H1 (cell line): ENCODE data around the gene ABHD11. TPM values are rescaled to one million over a fixed set of nuclear protein-coding genes. Genes with fewer than 3 reads are reported as not detected.
A peak's percentile ranks its signal among the peaks of the same experiment; 100 is the strongest.

Experiments
- CTCF ChIA-PET: fragments of 300-600 bp; sonication (Branson Sonifier 250); formaldehyde crosslinking; loops from one replicate; lab custom pipeline; 2021; ENCODE audit not compliant: partially characterized antibody; lab: Charles Lee
- POLR2A ChIA-PET: fragments of 300-600 bp; sonication (Branson Sonifier 250); formaldehyde crosslinking; loops from one replicate; lab custom pipeline; 2021; ENCODE audit warnings: inconsistent platforms; ENCODE audit not compliant: partially characterized antibody; lab: Charles Lee
- DNase-seq, 2 experiments: peaks; one replicate each; pipeline versions ENCODE4 v3.0.0 to v3.0.0-alpha.2; 2010 to 2022; ENCODE audit warnings: low spot score in 2 of 2, low read depth in 1 of 2, mixed read lengths in 1 of 2
- FAIRE-seq: peaks from 2 replicates; lab custom pipeline; 2011; peaks lifted over from hg19 to GRCh38; lab: Jason Lieb, UNC
- H2AFZ ChIP-seq: 2 replicates; pipeline ENCODE4 v1.8.1; 2012; ENCODE audit warnings: low read length, inconsistent platforms
- H2AK5ac ChIP-seq: 2 replicates; pipeline ENCODE4 v1.6.1; 2013; ENCODE audit warnings: low read depth, low read length
- H2BK120ac ChIP-seq: replicated peaks from 2 replicates; pipeline ENCODE3; 2013; ENCODE audit warnings: low read depth, low read length, inconsistent platforms
- H2BK12ac ChIP-seq: 2 replicates; pipeline ENCODE4 v1.6.1; 2013; ENCODE audit warnings: low read depth, low read length
- H2BK15ac ChIP-seq: 2 replicates; pipeline ENCODE4 v1.6.1; 2013; ENCODE audit warnings: low read length
- H2BK20ac ChIP-seq: 2 replicates; pipeline ENCODE4 v1.6.1; 2013; ENCODE audit warnings: low read length
- H2BK5ac ChIP-seq: 2 replicates; pipeline ENCODE4 v1.6.1; 2013; ENCODE audit warnings: low read depth, low read length
- H3K14ac ChIP-seq: 2 replicates; pipeline ENCODE4 v1.6.1; 2013; ENCODE audit warnings: inconsistent platforms; ENCODE audit not compliant: insufficient read length
- H3K18ac ChIP-seq: 2 replicates; pipeline ENCODE4 v1.6.1; 2013; ENCODE audit warnings: low read length; ENCODE audit errors: extremely low read depth
- H3K23ac ChIP-seq: 2 replicates; pipeline ENCODE4 v1.6.1; 2013; ENCODE audit warnings: inconsistent platforms; ENCODE audit not compliant: insufficient read length
- H3K23me2 ChIP-seq: 2 replicates; pipeline ENCODE4 v1.6.1; 2013; ENCODE audit warnings: low read depth, low read length
- H3K27ac ChIP-seq: 2 replicates; pipeline ENCODE4 v1.6.1; 2011; ENCODE audit warnings: low read depth, low read length, inconsistent platforms
- H3K27me3 ChIP-seq, 4 experiments: replicated peaks in 1 of 4; 1 replicate in 1 of 4; 2 replicates in 3 of 4; pipeline versions ENCODE4 v1.6.1 to v1.8.1; 2011 to 2013; ENCODE audit warnings: low read length in 3 of 4, mild to moderate bottlenecking in 3 of 4, inconsistent platforms in 2 of 4, mixed read lengths in 2 of 4, moderate library complexity in 1 of 4; ENCODE audit not compliant: control insufficient read depth in 3 of 4, insufficient read depth in 3 of 4; ENCODE audit errors: extremely low read depth in 1 of 4
- H3K36me3 ChIP-seq, 4 experiments: 2 replicates each; pipeline versions ENCODE4 v1.6.1 to v1.8.1; 2011 to 2013; ENCODE audit warnings: mild to moderate bottlenecking in 4 of 4, low read length in 3 of 4, moderate library complexity in 2 of 4, control low read depth in 1 of 4, inconsistent platforms in 1 of 4; ENCODE audit not compliant: insufficient read depth in 4 of 4, control insufficient read depth in 2 of 4
- H3K4ac ChIP-seq: replicated peaks from 2 replicates; pipeline ENCODE3; 2013; ENCODE audit warnings: low read length, low read depth, mixed read lengths, inconsistent platforms; ENCODE audit not compliant: insufficient read length
- H3K4me1 ChIP-seq, 4 experiments: replicated peaks in 1 of 4; 1 replicate in 1 of 4; 2 replicates in 3 of 4; pipeline versions ENCODE4 v1.6.1 to v1.8.1; 2011 to 2013; ENCODE audit warnings: low read length in 3 of 4, inconsistent platforms in 2 of 4, mixed read lengths in 1 of 4; ENCODE audit not compliant: insufficient read depth in 4 of 4, control insufficient read depth in 3 of 4
- H3K4me2 ChIP-seq, 2 experiments: 2 replicates each; pipeline versions ENCODE4 v1.6.1 to v1.8.1; 2011 to 2013; ENCODE audit warnings: low read depth in 2 of 2, low read length in 2 of 2, control low read depth in 1 of 2, inconsistent platforms in 1 of 2, mild to moderate bottlenecking in 1 of 2; ENCODE audit not compliant: insufficient read depth in 1 of 2
- H3K4me3 ChIP-seq, 4 experiments: fragments of 200-600, 300-600 bp in 1 of 4; sonication (generic), shearing (Covaris generic), sonication (Bioruptor Twin) in 1 of 4; 2 replicates each; pipeline versions ENCODE4 v1.5.1 to v1.8.1; 2011 to 2016; ENCODE audit warnings: low read length in 4 of 4, low read depth in 3 of 4, control low read depth in 2 of 4, inconsistent platforms in 2 of 4, mild to moderate bottlenecking in 2 of 4, mixed read lengths in 1 of 4, moderate library complexity in 1 of 4; ENCODE audit not compliant: insufficient read depth in 2 of 4; ENCODE audit errors: extremely low read depth in 1 of 4
- H3K56ac ChIP-seq: replicated peaks from 2 replicates; pipeline ENCODE3; 2013; ENCODE audit warnings: low read depth, mild to moderate bottlenecking, mixed read lengths, low read length, inconsistent platforms; ENCODE audit not compliant: insufficient read length
- H3K79me1 ChIP-seq: 2 replicates; pipeline ENCODE4 v1.6.1; 2013; ENCODE audit warnings: low read depth, low read length, control low read depth
- H3K79me2 ChIP-seq, 2 experiments: 2 replicates each; pipeline versions ENCODE4 v1.6.1 to v1.8.1; 2012 to 2013; ENCODE audit warnings: low read length in 2 of 2, mild to moderate bottlenecking in 2 of 2, inconsistent platforms in 1 of 2; ENCODE audit not compliant: insufficient read depth in 2 of 2, control insufficient read depth in 1 of 2
- H3K9ac ChIP-seq, 4 experiments: replicated peaks in 1 of 4; 1 replicate in 1 of 4; 2 replicates in 3 of 4; pipeline versions ENCODE4 v1.6.1 to v1.8.1; 2011 to 2013; ENCODE audit warnings: low read depth in 3 of 4, low read length in 3 of 4, control low read depth in 2 of 4, mild to moderate bottlenecking in 2 of 4, moderate library complexity in 2 of 4, inconsistent platforms in 1 of 4; ENCODE audit errors: extremely low read depth in 1 of 4
- H3K9me3 ChIP-seq, 2 experiments: 2 replicates each; pipeline versions ENCODE4 v1.6.1 to v1.8.1; 2012 to 2013; ENCODE audit warnings: mild to moderate bottlenecking in 2 of 2, moderate library complexity in 2 of 2, control low read depth in 1 of 2, inconsistent platforms in 1 of 2, low read depth in 1 of 2, low read length in 1 of 2, mixed read lengths in 1 of 2; ENCODE audit not compliant: insufficient read depth in 2 of 2
- H4K20me1 ChIP-seq, 2 experiments: replicated peaks in 1 of 2; 2 replicates each; pipeline versions ENCODE3 to v1.8.1; 2011 to 2013; ENCODE audit warnings: inconsistent platforms in 2 of 2, low read length in 2 of 2, mild to moderate bottlenecking in 1 of 2; ENCODE audit not compliant: insufficient read depth in 2 of 2, control insufficient read depth in 1 of 2
- H4K5ac ChIP-seq: 2 replicates; pipeline ENCODE4 v1.6.1; 2013; ENCODE audit warnings: low read length, low read depth, mixed read lengths, inconsistent platforms; ENCODE audit not compliant: insufficient read length
- H4K8ac ChIP-seq: 2 replicates; pipeline ENCODE4 v1.8.0; 2013; ENCODE audit warnings: mild to moderate bottlenecking, moderate library complexity, low read length, inconsistent platforms; ENCODE audit not compliant: insufficient read depth; ENCODE audit errors: extremely low read depth
- H4K91ac ChIP-seq: replicated peaks from 2 replicates; pipeline ENCODE3; 2013; ENCODE audit warnings: low read length, mixed read lengths, inconsistent platforms; ENCODE audit not compliant: insufficient read length
- ASH2L ChIP-seq: fragments of 200-600, 300-600 bp; sonication (generic); IDR thresholded peaks from one replicate; pipeline ENCODE4 v1.7.1; 2017; ENCODE audit warnings: low read length
- EP300 ChIP-seq, 2 experiments: IDR thresholded peaks; 1 replicate in 1 of 2; 2 replicates in 1 of 2; pipeline ENCODE4 v1.6.1; 2011 to 2012; ENCODE audit warnings: low read depth in 2 of 2, low read length in 2 of 2, mild to moderate bottlenecking in 2 of 2, borderline replicate concordance in 1 of 2, inconsistent platforms in 1 of 2, moderate library complexity in 1 of 2
- EZH2 ChIP-seq: fragments of 200-600 bp; sonication (generic); IDR thresholded peaks from 2 replicates; pipeline ENCODE4 v1.7.1; 2012; ENCODE audit warnings: low read depth, mild to moderate bottlenecking, moderate library complexity, low read length, inconsistent platforms; ENCODE audit not compliant: severe bottlenecking
- JUND ChIP-seq: IDR thresholded peaks from 2 replicates; pipeline ENCODE4 v1.6.1; 2011; ENCODE audit warnings: mild to moderate bottlenecking, improper control_type of control experiment, low read length
- SAP30 ChIP-seq: fragments of 300-600 bp; sonication (generic); IDR thresholded peaks from 2 replicates; pipeline ENCODE4 v1.7.1; 2012; ENCODE audit warnings: low read length, moderate library complexity, mild to moderate bottlenecking, inconsistent platforms; ENCODE audit not compliant: insufficient read depth, insufficient replicate concordance
- SP1 ChIP-seq: IDR thresholded peaks from 2 replicates; pipeline ENCODE4 v1.6.1; 2011; ENCODE audit warnings: low read depth, low read length
- WGBS, 2 experiments: shearing (Covaris generic) in 1 of 2; methylation state at CpG; one replicate each; pipeline versions ENCODE4 v1.1.6 to v1.1.7; 2013 to 2015; ENCODE audit warnings: low lambda C conversion rate in 2 of 2, mixed read lengths in 2 of 2, inconsistent platforms in 1 of 2, low coverage in 1 of 2, missing lambda C conversion rate in 1 of 2; ENCODE audit not compliant: insufficient replicate concordance in 2 of 2, insufficient coverage in 1 of 2, insufficient read length in 1 of 2; ENCODE audit errors: extremely low coverage in 1 of 2, missing lambda C conversion rate in 1 of 2; 5-methylcytosine and 5-hydroxymethylcytosine counted together
- polyA plus RNA-seq, 7 experiments: library from polyadenylated mRNA; depleted of rRNA in 3 of 7; stranded (reverse) in 5 of 7; unstranded in 2 of 7; fragments of >200 nt in 5 of 7; fragments of 200-250 nt in 2 of 7; gene quantifications; 1 replicate in 5 of 7; 2 replicates in 1 of 7; 4 replicates in 1 of 7; pipeline versions ENCODE4 v1.2.1 to v1.2.3, GENCODE V29; 2011 to 2013; ENCODE audit warnings: missing spikeins in 2 of 7, mixed read lengths in 2 of 7
- total RNA-seq: library from RNA; stranded (reverse); fragmentation: NEBNext Ultra II Directional; extraction: Animal tissue kit (Norgen Biotek cat#: 25700); gene quantifications from 2 replicates; pipeline ENCODE4 v1.2.1, GENCODE V29; 2021
- TF ChIP-seq, protein P1 (sequence below): IDR thresholded peaks from 2 replicates; pipeline ENCODE4 v1.6.1; 2011; ENCODE audit warnings: low read length, improper control_type of control experiment

Gene ABHD11
- total and polyA plus RNA-seq, 2 of the 8 experiments (the other 6 are each of a cell fraction or from before 2014, with no cell fraction given), result 19.8 to 42.2 TPM

DNA sequence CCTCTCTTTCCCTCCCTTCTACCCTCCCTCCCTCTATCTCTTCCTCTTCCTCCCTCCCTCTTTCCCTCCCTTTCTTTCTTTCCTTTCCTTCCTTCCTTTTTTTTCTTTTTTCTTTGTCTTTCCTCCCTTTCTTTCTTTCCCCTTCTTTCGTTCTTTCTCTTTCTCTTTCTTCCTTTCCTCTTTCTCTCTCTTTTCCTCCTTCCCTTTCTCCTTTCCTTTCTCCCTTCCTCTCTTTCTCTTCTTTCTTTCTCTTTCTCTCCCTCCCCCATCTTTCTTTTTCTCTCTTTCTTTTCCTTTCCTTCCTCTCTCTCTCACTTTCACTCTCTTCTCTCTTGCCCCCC is 24.0 kb upstream of the ABHD11 start:
- no peak overlapping the region for H2BK20ac ChIP-seq
- no peak overlapping the region for H3K14ac ChIP-seq
- H2BK12ac ChIP-seq, result no peak overlapping the region
- H4K20me1 ChIP-seq, result no peaks in the 10 kb centered on the region
- POLR2A ChIA-PET, result interaction anchor here (0.6 to 1.2 kb wide), 3 partner anchors 20 to 46 kb away, joined by 3 to 7 read pairs (median 6); partner anchors contain the start of gene ABHD11
- H3K27ac ChIP-seq, result no peak overlapping the region
- no peak overlapping the region for H2BK120ac ChIP-seq
- no peaks in the 10 kb centered on the region for H3K36me3 ChIP-seq
- H4K8ac ChIP-seq, result no peak overlapping the region
- H3K4ac ChIP-seq, result no peak overlapping the region
- H3K27me3 ChIP-seq, result no peaks in the 10 kb centered on the region; a peak in 1 of 7 replicates
- H3K79me1 ChIP-seq, result no peaks in the 10 kb centered on the region
- no peak overlapping the region for H2BK5ac ChIP-seq
- H3K23ac ChIP-seq, result no peak overlapping the region
- no peaks in the 10 kb centered on the region for H3K79me2 ChIP-seq
- no peak overlapping the region for H3K56ac ChIP-seq
- CTCF ChIA-PET, result no interaction called here
- TF ChIP-seq SP1 (no peak), ASH2L (no peak), JUND (no peak), SAP30 (no peak), EP300 (IDR thresholded peaks at IDR 0.05; ENCODE audit: borderline replicate concordance in 1 of 2, low read depth in 2 of 2, low read length in 2 of 2) (no peak), EZH2 (no peak)
- TF ChIP-seq, protein P1, sequence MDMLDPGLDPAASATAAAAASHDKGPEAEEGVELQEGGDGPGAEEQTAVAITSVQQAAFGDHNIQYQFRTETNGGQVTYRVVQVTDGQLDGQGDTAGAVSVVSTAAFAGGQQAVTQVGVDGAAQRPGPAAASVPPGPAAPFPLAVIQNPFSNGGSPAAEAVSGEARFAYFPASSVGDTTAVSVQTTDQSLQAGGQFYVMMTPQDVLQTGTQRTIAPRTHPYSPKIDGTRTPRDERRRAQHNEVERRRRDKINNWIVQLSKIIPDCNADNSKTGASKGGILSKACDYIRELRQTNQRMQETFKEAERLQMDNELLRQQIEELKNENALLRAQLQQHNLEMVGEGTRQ, result no peak
- peaks cover 0 to 8% (median 3%) of the 10 kb centered on the region in 4 experiments; a peak in 4 of 7 replicates for H3K4me1 ChIP-seq
- H3K23me2 ChIP-seq, result no peaks in the 10 kb centered on the region
- H4K5ac ChIP-seq, result no peak overlapping the region
- no peak overlapping the region for H3K18ac ChIP-seq
- FAIRE-seq, result no peak
- H3K9me3 ChIP-seq, result no peaks in the 10 kb centered on the region
- H2AFZ ChIP-seq, result no peak overlapping the region
- 67% methylated on average over 1 of the region's 1 CpG; no CpG with 5 or more reads in 1 of the 2 experiments for WGBS, 2 experiments
- H4K91ac ChIP-seq, result no peak overlapping the region
- DNase-seq, result no peak
- H3K4me3 ChIP-seq, result no peak overlapping the region
- H2BK15ac ChIP-seq, result no peak overlapping the region
- H2AK5ac ChIP-seq, result no peak overlapping the region
- H3K9ac ChIP-seq, result no peak overlapping the region
- H3K4me2 ChIP-seq, result 0 out of 4 replicates have a peak overlapping the region, but pooled peaks of 1 of the 2 experiments have one; percentile 46
